HepG2 (cell line): Measurements from ENCODE around the gene TAL2. TPM values are rescaled to one million over a fixed set of nuclear protein-coding genes. Genes with fewer than 3 reads are reported as not detected.

Experiments used
- BCL6 ChIP-seq: IDR thresholded peaks from 2 replicates; pipeline ENCODE4 v1.6.1; 2016; ENCODE audit warnings: missing genetic modification reagents, missing compliant biosample characterization
- HMG20A ChIP-seq: IDR thresholded peaks from 2 replicates; pipeline ENCODE4 v1.6.1; 2016; ENCODE audit warnings: borderline replicate concordance
- NR2F6 ChIP-seq, 2 experiments: IDR thresholded peaks; 2 replicates each; pipeline ENCODE4 v1.6.1; 2016; ENCODE audit warnings: antibody characterized with exemption in 1 of 2, mild to moderate bottlenecking in 1 of 2
- SALL1 ChIP-seq: sonication (generic); formaldehyde crosslinking; IDR thresholded peaks from 2 replicates; pipeline ENCODE4 v1.8.0; 2022; ENCODE audit warnings: mild to moderate bottlenecking, missing genetic modification reagents
- TBX2 ChIP-seq: sonication (generic); formaldehyde crosslinking; IDR thresholded peaks from 2 replicates; pipeline ENCODE4 v1.5.0; 2020; ENCODE audit warnings: missing genetic modification reagents, mild to moderate bottlenecking, borderline replicate concordance
- TCF12 ChIP-seq, 2 experiments: fragments of 450-650 bp in 1 of 2; sonication (generic) in 1 of 2; formaldehyde crosslinking in 1 of 2; IDR thresholded peaks; 2 replicates each; pipeline versions ENCODE4 v1.6.1 to v1.8.0; 2017 to 2022; ENCODE audit warnings: antibody characterized with exemption in 1 of 2, mild to moderate bottlenecking in 1 of 2, missing genetic modification reagents in 1 of 2, moderate library complexity in 1 of 2
- ZFP36L1 ChIP-seq: sonication (generic); formaldehyde crosslinking; IDR thresholded peaks from 2 replicates; pipeline ENCODE4 v1.8.0; 2022; ENCODE audit warnings: mild to moderate bottlenecking, missing genetic modification reagents, moderate library complexity
- ZNF24 ChIP-seq: fragments of 450-650 bp; IDR thresholded peaks from 2 replicates; pipeline ENCODE4 v1.6.1; 2017; ENCODE audit warnings: antibody characterized with exemption, mild to moderate bottlenecking
- ZNF256 ChIP-seq: sonication (generic); formaldehyde crosslinking; conservative IDR thresholded peaks from 2 replicates; pipeline ENCODE4 v1.4.0; 2020; ENCODE audit warnings: missing genetic modification reagents
- ZNF343 ChIP-seq: sonication (generic); formaldehyde crosslinking; IDR thresholded peaks from 2 replicates; pipeline ENCODE4 v1.4.0; 2020; ENCODE audit warnings: mild to moderate bottlenecking, missing genetic modification reagents
- ZNF546 ChIP-seq: sonication (generic); formaldehyde crosslinking; conservative IDR thresholded peaks from 2 replicates; pipeline ENCODE4 v1.8.1; 2023; ENCODE audit warnings: mild to moderate bottlenecking, missing genetic modification reagents
- polyA plus RNA-seq, 8 experiments: library from polyadenylated mRNA; depleted of rRNA in 3 of 8; stranded (reverse) in 7 of 8; unstranded in 1 of 8; fragments of >200 nt; fragmentation: Illumina TruSeq in 4 of 8; extraction: Trizol in 4 of 8; gene quantifications; 2 replicates each; pipeline versions ENCODE4 v1.2.1 to v1.2.3, GENCODE V29; 2011 to 2016; ENCODE audit warnings: low read depth in 4 of 8, missing spikeins in 1 of 8, mixed read lengths in 1 of 8; ENCODE audit not compliant: insufficient read depth in 1 of 8
- total RNA-seq, 5 experiments: library from RNA; depleted of rRNA; stranded (reverse); fragments of >200 nt; fragmentation: Illumina TruSeq; extraction: Trizol; gene quantifications; 2 replicates each; pipeline ENCODE4 v1.2.3, GENCODE V29; 2016; ENCODE audit warnings: low read depth in 1 of 5
- TF ChIP-seq, protein P1 (sequence below): sonication (generic); formaldehyde crosslinking; IDR thresholded peaks from 2 replicates; pipeline ENCODE4 v1.4.0; 2020; ENCODE audit warnings: missing genetic modification reagents, mild to moderate bottlenecking, borderline replicate concordance
- TF ChIP-seq, protein P2 (sequence below): conservative IDR thresholded peaks from 2 replicates; pipeline ENCODE4 v1.6.1; 2018; ENCODE audit warnings: missing genetic modification reagents
- TF ChIP-seq, protein P3 (sequence below): sonication (generic); formaldehyde crosslinking; IDR thresholded peaks from 2 replicates; pipeline ENCODE4 v1.4.0; 2020; ENCODE audit warnings: mild to moderate bottlenecking, missing genetic modification reagents
- TF ChIP-seq, protein P4 (sequence below), 2 experiments: sonication (generic) in 1 of 2; formaldehyde crosslinking in 1 of 2; IDR thresholded peaks; 2 replicates each; pipeline versions ENCODE4 v1.4.0 to v1.6.1; 2016 to 2020; ENCODE audit warnings: borderline replicate concordance in 1 of 2, low read depth in 1 of 2, mild to moderate bottlenecking in 1 of 2, missing genetic modification reagents in 1 of 2

Gene TAL2
- total and polyA plus RNA-seq, 2 of the 13 experiments (the other 11 are each of a cell fraction or from before 2014, with no cell fraction given), result 0.22 TPM; not detected in 1

DNA sequence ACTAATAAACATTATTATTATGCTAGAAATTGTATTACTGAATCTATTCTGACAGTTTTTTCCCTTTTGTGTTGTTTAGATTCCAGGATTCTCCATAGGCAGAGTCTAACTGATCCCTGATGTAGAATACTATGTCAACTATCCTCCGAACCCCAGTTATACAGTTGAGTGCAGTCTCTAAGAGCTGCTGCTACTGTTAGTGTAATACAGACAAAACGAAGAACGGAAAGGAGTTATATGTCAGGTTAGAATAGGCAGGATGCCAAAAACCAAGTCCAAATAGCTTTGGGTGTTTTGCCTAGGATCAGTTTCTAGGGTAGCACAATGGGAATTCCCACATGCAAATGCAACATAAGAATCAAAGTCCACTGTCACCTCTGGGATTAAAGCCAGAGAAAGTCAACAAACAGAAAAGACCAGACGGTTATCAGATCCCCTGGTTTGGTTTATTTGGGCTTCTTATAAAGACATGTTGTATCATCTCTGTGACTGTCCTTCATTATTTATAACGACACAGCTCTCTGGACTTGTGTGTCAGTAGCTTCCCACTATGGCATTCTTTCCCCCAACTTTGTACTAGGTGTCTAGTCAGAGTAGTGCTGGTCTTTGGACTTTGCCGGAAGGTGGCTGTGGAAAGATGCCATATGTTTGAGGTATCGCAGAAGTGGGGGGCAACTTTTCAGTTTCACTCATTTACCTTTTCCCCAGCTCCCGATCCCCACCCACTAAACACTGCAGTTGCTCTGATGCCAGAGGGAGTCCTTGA lies 17.2 kb downstream of the TAL2 start (continued):
- TF ChIP-seq, protein P1, sequence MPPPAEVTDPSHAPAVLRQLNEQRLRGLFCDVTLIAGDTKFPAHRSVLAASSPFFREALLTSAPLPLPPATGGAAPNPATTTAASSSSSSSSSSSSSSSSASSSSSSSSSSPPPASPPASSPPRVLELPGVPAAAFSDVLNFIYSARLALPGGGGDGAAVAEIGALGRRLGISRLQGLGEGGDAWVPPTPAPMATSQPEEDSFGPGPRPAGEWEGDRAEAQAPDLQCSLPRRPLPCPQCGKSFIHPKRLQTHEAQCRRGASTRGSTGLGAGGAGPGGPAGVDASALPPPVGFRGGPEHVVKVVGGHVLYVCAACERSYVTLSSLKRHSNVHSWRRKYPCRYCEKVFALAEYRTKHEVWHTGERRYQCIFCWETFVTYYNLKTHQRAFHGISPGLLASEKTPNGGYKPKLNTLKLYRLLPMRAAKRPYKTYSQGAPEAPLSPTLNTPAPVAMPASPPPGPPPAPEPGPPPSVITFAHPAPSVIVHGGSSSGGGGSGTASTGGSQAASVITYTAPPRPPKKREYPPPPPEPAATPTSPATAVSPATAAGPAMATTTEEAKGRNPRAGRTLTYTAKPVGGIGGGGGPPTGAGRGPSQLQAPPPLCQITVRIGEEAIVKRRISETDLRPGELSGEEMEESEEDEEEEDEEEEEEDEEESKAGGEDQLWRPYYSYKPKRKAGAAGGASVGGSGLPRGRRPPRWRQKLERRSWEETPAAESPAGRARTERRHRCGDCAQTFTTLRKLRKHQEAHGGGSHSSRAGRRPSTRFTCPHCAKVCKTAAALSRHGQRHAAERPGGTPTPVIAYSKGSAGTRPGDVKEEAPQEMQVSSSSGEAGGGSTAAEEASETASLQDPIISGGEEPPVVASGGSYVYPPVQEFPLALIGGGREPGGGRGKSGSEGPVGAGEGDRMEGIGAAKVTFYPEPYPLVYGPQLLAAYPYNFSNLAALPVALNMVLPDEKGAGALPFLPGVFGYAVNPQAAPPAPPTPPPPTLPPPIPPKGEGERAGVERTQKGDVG, result no peak
- peak; percentile 82 for TF ChIP-seq TBX2
- TF ChIP-seq, protein P2, sequence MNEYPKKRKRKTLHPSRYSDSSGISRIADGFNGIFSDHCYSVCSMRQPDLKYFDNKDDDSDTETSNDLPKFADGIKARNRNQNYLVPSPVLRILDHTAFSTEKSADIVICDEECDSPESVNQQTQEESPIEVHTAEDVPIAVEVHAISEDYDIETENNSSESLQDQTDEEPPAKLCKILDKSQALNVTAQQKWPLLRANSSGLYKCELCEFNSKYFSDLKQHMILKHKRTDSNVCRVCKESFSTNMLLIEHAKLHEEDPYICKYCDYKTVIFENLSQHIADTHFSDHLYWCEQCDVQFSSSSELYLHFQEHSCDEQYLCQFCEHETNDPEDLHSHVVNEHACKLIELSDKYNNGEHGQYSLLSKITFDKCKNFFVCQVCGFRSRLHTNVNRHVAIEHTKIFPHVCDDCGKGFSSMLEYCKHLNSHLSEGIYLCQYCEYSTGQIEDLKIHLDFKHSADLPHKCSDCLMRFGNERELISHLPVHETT (CRISPR knock-in tag), result no peak
- TF ChIP-seq, protein P3, sequence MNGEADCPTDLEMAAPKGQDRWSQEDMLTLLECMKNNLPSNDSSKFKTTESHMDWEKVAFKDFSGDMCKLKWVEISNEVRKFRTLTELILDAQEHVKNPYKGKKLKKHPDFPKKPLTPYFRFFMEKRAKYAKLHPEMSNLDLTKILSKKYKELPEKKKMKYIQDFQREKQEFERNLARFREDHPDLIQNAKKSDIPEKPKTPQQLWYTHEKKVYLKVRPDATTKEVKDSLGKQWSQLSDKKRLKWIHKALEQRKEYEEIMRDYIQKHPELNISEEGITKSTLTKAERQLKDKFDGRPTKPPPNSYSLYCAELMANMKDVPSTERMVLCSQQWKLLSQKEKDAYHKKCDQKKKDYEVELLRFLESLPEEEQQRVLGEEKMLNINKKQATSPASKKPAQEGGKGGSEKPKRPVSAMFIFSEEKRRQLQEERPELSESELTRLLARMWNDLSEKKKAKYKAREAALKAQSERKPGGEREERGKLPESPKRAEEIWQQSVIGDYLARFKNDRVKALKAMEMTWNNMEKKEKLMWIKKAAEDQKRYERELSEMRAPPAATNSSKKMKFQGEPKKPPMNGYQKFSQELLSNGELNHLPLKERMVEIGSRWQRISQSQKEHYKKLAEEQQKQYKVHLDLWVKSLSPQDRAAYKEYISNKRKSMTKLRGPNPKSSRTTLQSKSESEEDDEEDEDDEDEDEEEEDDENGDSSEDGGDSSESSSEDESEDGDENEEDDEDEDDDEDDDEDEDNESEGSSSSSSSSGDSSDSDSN (CRISPR knock-in tag), result no peak
- TF ChIP-seq, protein P4, sequence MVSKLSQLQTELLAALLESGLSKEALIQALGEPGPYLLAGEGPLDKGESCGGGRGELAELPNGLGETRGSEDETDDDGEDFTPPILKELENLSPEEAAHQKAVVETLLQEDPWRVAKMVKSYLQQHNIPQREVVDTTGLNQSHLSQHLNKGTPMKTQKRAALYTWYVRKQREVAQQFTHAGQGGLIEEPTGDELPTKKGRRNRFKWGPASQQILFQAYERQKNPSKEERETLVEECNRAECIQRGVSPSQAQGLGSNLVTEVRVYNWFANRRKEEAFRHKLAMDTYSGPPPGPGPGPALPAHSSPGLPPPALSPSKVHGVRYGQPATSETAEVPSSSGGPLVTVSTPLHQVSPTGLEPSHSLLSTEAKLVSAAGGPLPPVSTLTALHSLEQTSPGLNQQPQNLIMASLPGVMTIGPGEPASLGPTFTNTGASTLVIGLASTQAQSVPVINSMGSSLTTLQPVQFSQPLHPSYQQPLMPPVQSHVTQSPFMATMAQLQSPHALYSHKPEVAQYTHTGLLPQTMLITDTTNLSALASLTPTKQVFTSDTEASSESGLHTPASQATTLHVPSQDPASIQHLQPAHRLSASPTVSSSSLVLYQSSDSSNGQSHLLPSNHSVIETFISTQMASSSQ (IDR thresholded peaks at IDR 0.05; ENCODE audit: low read depth), result no peak
- TF ChIP-seq, protein P4 (CRISPR knock-in tag; IDR thresholded peaks at IDR 0.05; ENCODE audit: borderline replicate concordance), result no peak
- no peak for TF ChIP-seq ZNF343 (CRISPR knock-in tag)
- peak; percentile 58 for TF ChIP-seq BCL6 (CRISPR knock-in tag)
- TF ChIP-seq SALL1 (CRISPR knock-in tag), result peak; percentile 32; the same call in 1 of the 2 replicates
- TF ChIP-seq ZNF24, result no peak
- TF ChIP-seq HMG20A, result peak; percentile 29; the same call in 1 of the 2 replicates
- no peak for TF ChIP-seq ZNF546 (CRISPR knock-in tag)
- no peak for TF ChIP-seq ZFP36L1 (CRISPR knock-in tag)
- TF ChIP-seq TCF12 (IDR thresholded peaks at IDR 0.05), result no peak
- TF ChIP-seq TCF12 (CRISPR knock-in tag; IDR thresholded peaks at IDR 0.05), result no peak
- 0 out of 2 replicates have a peak, but pooled peaks have one; percentile 14 for TF ChIP-seq NR2F6 (IDR thresholded peaks at IDR 0.05)
- TF ChIP-seq NR2F6 (CRISPR knock-in tag; IDR thresholded peaks at IDR 0.05), result no peak
- TF ChIP-seq ZNF256 (CRISPR knock-in tag), result no peak
